SH-SY5Y (cell line): Measurements from ENCODE around the gene GSK3B.

Source experiments
- GATA2 ChIP-seq: IDR thresholded peaks from 2 replicates; pipeline ENCODE4 v1.6.1; 2011; ENCODE audit warnings: mild to moderate bottlenecking, low read depth, low read length
- GATA3 ChIP-seq: IDR thresholded peaks from 2 replicates; pipeline ENCODE4 v1.6.1; 2011; ENCODE audit warnings: low read depth, mild to moderate bottlenecking, low read length, moderate library complexity

The GSK3B gene

DNA sequence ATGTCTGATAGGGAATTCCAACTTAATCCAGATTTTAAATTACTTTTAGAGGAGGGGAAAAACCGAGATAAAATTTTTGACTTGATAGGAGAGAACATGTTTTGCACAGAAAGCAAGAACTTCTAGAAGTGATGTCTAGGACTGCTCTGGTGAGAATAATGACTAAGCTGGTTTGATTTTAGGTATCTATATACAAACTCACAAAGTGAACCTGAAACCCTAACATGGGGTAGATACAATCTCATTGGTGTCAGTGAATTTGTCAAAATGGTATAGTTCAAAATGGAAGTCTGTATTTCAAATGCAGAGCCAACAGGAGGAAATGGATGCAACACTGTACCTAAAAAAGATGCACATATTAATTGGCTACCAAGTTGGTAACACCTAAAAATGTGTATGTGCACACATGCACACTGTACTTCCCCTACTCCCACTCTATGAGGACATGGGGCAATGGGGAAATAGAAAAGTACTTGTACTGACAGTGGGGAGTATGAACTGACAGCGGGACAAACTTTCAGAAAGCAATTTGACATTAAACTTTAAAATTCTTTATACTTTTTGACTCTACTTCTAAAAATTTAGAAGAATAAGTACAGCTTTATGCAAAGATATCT lies 259.4 kb downstream of the GSK3B start:
- no peak for TF ChIP-seq GATA3

DNA sequence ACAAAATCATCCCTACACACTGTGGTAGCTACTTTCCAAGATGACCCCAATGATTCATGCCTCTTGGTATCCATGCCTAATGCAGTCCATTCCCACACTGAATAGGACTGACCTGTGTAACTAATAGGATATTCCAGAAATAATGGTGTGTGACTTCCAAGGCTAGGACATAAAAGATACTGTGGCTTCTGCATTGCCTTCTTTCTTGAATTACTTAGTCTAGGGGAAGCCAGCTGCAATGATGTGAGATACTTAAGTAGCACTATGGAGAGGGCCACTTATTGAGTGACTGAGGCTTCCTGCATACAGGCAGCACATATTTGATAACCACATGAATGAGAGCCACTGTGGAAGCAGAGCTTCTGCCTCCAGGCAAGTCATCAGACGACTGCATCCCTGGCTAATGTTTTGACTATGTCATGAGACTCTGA lies 262.3 kb downstream of the GSK3B start:
- no peak for TF ChIP-seq GATA2
- TF ChIP-seq GATA3: no peak

DNA sequence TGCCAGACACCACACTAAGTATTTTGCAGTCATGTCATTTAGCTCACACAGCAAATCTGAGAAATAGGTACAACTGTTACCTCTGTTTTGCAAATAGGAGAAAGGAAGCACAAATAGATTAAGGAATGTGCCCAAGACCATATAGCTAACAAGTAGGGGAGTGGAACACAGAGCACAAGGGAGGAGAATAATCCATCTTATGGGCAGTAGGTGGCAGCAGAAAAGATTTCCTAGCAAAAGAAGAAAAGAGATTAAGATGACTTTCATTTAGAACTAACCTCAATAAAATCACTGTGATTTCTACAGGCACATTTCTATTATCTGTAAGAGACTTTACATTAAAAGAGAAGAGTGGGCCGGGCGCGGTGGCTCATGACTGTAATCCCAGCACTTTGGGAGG lies 263.2 kb downstream of the GSK3B start:
- TF ChIP-seq GATA3: no peak
- TF ChIP-seq GATA2: no peak

DNA sequence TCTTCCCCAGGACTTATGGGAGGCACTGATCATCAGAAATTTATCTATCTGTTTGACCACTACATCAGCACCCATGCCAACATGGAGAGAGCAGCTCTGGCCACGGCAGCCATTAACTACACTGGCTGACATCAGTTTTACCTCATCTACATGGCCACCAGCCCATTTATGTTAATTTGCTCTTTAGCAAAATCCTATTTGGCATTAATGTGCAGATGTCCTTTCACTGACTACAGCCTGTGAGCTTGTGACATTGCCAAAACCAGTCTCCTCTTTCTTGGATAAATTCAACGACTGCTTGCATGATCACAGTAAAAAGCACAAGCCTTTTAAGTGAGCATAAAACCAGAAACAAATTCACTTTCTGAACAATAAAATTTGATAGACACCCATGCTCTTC lies 264.8 kb downstream of the GSK3B start:
- TF ChIP-seq GATA3: no peak
- no peak for TF ChIP-seq GATA2

DNA sequence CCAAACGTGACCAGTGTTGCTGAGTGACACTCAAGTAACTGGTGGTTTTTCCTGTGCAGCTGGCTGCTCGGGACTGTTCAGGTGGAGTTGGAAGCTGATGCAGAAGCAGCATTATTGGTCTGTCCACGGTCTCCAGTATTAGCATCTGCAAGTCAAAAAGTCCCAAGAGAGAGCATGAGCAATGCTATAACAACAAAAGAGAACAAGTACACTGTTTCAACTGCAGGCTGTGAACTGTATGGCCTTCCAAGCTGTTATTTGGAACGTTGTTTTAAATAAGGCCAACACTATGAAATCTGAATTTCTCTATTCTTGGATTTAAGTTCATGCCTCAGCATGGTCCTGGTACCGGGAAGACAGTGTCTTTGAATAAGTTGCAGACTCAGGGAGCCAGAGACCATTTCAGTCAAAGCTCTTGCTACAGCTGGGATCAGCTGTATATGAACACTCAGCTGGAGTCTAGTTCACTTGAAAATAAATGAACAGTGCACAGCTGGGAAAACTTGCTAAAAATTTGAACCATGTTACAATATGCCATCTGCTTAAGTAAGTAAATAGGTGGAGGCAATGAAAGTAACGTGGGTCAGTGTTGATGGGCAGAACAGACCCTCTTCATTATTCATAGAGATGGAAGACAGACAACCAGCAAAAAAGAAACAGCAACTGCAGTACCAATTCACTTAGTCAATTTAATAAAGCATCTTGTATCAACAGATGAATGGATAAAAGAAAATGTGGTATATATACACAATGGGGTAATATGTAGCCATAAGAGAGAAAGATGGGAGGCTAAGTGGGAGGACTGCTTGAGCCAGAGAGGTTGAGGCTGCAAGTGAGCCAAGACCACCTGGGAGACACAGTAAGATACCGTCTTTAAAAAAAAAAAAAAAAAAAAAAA lies 267.3 kb downstream of the GSK3B start:
- peak; percentile 30; the same call in 1 of the 2 replicates for TF ChIP-seq GATA2
- TF ChIP-seq GATA3: peak; percentile 46; the same call in 1 of the 2 replicates

DNA sequence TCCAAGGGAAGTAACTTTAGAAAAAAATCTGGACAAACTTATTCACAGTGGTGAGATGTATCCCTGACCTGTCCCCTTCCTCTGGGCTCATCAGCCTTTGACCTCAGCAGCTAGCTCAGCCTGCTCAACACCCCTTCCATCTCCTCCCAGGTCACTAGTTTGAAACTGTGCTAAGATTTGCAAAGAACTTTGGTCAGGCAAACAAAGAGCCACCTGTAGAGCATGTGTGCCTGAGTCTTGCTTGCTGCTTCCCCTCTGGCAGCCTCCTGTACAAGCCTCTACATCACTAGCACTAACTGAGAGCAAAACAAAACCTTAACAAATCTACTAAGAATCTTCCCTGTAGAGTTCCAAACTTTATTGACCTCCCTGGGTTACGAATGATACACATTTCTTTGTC lies 268.4 kb downstream of the GSK3B start:
- no peak for TF ChIP-seq GATA3
- no peak for TF ChIP-seq GATA2

DNA sequence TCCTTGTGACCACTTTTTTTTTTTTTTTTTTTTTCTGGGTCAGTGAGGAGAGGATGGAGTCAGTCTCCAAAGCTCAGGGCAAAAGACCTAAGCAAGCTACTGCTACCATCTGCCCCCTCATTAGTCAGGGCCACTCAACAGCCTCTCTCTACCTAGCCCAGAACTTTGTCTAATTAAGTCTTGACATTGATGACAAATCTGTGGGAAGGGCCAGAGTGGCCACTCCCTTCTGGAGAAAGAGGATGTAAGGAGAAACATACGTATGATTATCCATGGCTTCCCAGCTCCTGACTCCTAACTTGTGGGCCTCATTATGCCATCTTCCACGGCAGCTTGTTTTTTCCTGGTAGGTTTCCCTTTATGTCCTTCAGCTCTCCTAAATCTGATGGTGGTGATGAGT lies 274.4 kb downstream of the GSK3B start:
- TF ChIP-seq GATA3 (no peak), GATA2 (no peak)

DNA sequence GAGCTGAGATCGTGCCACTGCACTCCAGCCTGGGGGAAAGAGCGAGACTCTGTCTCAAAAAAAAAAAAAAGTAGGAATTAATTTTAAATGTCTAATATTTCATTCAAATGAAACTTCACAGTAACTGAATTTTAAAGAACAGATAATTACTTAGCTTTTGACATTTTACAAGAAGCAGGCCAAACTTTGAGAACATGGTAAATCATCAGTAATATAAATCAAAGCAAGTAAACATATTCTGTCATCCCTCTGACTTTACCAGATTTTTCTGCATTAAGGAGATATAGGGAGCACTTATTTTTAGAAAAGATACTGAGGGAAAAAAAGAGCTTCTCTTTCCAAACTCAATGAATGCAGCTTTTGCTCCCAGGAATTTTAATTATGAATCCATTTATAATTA lies 275.3 kb downstream of the GSK3B start:
- TF ChIP-seq GATA3 (no peak), GATA2 (no peak)

DNA sequence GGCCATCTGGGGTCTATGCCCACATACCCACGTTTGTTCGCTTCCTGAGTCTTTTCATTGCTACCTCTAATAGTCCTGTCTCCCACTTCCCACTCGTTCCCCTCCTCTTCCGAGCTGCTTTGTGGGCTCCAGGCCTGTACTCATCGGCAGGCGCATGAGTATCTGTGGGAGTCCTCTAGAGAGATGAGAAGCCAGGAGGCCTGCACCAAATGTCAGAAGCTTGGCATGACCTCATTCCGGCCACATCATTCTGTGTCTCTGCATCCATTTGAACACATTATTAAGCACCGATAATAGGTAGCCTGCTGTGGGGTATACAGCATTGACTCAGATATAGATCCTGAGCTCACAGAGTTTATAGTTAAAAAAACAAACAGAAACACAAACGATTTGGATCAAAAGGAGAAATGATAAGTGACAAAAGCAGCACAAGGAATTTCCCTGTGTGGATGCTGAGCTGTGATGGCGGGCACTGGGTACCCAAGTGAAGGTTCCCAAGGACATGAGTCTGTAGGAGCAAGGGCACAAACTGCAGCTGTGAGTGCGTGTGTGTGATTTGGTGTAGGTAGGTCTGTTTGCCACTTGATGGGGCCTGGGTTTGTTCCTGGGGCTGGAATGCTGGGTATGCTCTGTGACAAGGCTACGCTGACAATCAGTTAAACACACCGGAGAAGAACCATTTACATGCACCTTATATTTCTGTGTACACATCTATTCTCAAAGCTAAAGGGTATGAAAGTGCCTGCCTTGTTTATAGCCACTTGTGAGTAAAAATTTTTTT lies 276.5 kb downstream of the GSK3B start:
- TF ChIP-seq GATA3: no peak
- TF ChIP-seq GATA2: no peak

DNA sequence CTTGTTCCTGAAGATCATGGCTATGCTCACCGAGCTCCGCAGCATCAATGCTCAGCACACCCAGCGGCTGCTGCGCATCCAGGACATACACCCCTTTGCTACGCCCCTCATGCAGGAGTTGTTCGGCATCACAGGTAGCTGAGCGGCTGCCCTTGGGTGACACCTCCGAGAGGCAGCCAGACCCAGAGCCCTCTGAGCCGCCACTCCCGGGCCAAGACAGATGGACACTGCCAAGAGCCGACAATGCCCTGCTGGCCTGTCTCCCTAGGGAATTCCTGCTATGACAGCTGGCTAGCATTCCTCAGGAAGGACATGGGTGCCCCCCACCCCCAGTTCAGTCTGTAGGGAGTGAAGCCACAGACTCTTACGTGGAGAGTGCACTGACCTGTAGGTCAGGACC lies 277.2 kb downstream of the GSK3B start:
- no peak for TF ChIP-seq GATA2

DNA sequence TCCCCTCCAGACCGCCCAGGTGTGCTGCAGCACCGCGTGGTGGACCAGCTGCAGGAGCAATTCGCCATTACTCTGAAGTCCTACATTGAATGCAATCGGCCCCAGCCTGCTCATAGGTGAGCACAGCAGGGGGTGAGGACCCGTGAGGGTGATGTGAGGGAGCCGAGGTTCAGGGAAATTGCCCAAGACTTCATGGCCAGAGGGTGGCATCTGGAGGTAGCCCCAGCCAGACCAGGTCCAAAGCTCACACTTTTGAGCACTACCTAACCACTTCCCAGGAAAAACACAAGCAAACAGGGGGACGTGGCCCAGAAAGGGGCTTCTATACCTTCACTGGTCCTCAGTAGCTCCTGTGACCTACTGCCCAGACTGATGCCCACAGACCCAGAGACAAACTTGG lies 278.5 kb downstream of the GSK3B start:
- TF ChIP-seq GATA3 (no peak), GATA2 (no peak)

DNA sequence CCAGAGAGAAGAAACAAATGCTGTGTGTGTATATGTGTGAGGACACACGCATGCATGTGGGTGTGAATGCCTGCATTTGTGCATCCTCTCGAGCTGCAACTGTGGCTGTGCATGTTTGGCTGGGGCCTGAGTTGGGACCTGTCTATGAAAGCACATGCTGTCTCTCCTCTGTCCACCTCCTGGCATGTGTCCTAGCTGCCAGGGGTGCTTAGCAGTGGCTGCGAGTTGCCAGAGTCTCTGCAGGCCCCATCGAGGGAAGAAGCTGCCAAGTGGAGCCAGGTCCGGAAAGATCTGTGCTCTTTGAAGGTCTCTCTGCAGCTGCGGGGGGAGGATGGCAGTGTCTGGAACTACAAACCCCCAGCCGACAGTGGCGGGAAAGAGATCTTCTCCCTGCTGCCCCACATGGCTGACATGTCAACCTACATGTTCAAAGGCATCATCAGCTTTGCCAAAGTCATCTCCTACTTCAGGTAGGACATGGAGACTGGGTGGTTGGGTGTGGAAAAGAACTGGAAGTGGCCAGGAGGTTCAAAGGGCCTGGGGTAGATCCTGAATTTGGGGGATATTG lies 281.7 kb downstream of the GSK3B start:
- TF ChIP-seq GATA2 (no peak), GATA3 (no peak)

DNA sequence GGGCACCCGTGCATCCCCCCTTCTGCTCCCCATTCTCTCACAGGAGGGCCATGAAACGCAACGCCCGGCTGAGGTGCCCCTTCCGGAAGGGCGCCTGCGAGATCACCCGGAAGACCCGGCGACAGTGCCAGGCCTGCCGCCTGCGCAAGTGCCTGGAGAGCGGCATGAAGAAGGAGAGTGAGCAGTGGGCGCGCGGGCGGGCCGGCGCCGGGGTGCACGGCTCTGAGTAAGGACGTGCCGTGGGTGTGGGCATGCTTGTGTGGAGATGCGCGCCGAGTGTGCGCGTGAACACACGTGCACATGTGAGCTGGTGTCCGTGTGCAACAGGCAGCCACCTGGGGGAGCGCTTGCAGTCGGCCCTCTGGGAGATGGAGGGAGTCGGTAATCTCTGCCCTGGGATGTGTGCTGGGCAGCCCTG lies 284.2 kb downstream of the GSK3B start:
- no peak for TF ChIP-seq GATA2
- no peak for TF ChIP-seq GATA3
